Vagina (tissue), 2 donors: ENCODE data around the gene FLNB. TPM values are rescaled to one million over a fixed set of nuclear protein-coding genes. Genes with fewer than 3 reads are reported as not detected.
A peak's percentile ranks its signal among the peaks of the same experiment; 100 is the strongest.

ENCODE experiments used
- DNase-seq, 2 donors: peaks; one replicate each; pipeline ENCODE4 v3.0.0-alpha.2; 2017; ENCODE audit errors: extremely low spot score in 2 of 2
- H3K27ac ChIP-seq: fragments of 200-600 bp; sonication (generic); one replicate; pipeline ENCODE4 v1.5.1; 2019
- H3K27me3 ChIP-seq: fragments of 200-600 bp; sonication (generic); one replicate; pipeline ENCODE4 v1.5.1; 2019
- H3K36me3 ChIP-seq, 2 donors: fragments of 200-600 bp; sonication (generic); one replicate each; pipeline ENCODE4 v1.5.1; 2017 to 2019
- H3K4me1 ChIP-seq: fragments of 200-600 bp; sonication (generic); one replicate; pipeline ENCODE4 v1.5.1; 2019
- H3K4me3 ChIP-seq, 2 donors: fragments of 200-600 bp; sonication (generic); 1 replicate in 1 of 2; 2 replicates in 1 of 2; pipeline ENCODE4 v1.5.1; 2016 to 2019
- H3K9me3 ChIP-seq: fragments of 200-600 bp; sonication (generic); one replicate; pipeline ENCODE4 v1.5.1; 2019
- CTCF ChIP-seq, 3 experiments: fragments of 450-650 bp in 2 of 3; fragments of 200-600 bp in 1 of 3; sonication (generic) in 1 of 3; IDR thresholded peaks; one replicate each; pipeline ENCODE4 v1.5.1; 2017 to 2019; ENCODE audit warnings: antibody characterized with exemption in 3 of 3, mild to moderate bottlenecking in 2 of 3, moderate library complexity in 2 of 3
- POLR2A ChIP-seq, 2 donors: fragments of 450-650 bp; IDR thresholded peaks; one replicate each; pipeline ENCODE4 v1.6.1; 2017; ENCODE audit warnings: antibody characterized with exemption in 2 of 2, mild to moderate bottlenecking in 2 of 2, moderate library complexity in 2 of 2
- POLR2AphosphoS5 ChIP-seq, 2 donors: sonication (generic); formaldehyde crosslinking; IDR thresholded peaks; one replicate each; pipeline ENCODE4 v1.9.0; 2017; ENCODE audit warnings: antibody characterized with exemption in 2 of 2, mild to moderate bottlenecking in 2 of 2, low read depth in 1 of 2; ENCODE audit not compliant: insufficient read depth in 1 of 2
- intact Hi-C: fragments of 100-400 bp; cut with DNase I; formaldehyde crosslinking; loops from one replicate; pipeline ENCODE4 v1.15.1; 2023
- total RNA-seq: library from RNA; depleted of rRNA; stranded (reverse); fragments of >200 nt; gene quantifications from one replicate; pipeline ENCODE4 v1.2.3, GENCODE V29; 2016

The FLNB gene
- total RNA-seq, 1 donor from 2014 or later, result 147 TPM

- Histone ChIP-seq H3K36me3 (peaks cover 0 to 49% of the 10 kb centered on the region in 2 donors), H3K4me1 (peaks cover 14% of the 10 kb centered on the region), H3K27ac (no peak overlapping the region), H3K27me3 (no peaks in the 10 kb centered on the region), H3K4me3 (no peak overlapping the region), H3K9me3 (no peaks in the 10 kb centered on the region)
- TF ChIP-seq CTCF (IDR thresholded peaks at IDR 0.05), result no peak
- no peak for TF ChIP-seq POLR2A (IDR thresholded peaks at IDR 0.05)
- TF ChIP-seq POLR2AphosphoS5 (IDR thresholded peaks at IDR 0.05; ENCODE audit: insufficient read depth in 1 of 2, low read depth in 1 of 2), result no peak
- intact Hi-C loops, result no loop called here
- DNase-seq, result no peak
These were observed 97.8 kb downstream of the FLNB start for GRCh38 chr3:58106061-58106460.

- Histone ChIP-seq H3K36me3 (peaks cover 0 to 49% of the 10 kb centered on the region in 2 donors), H3K27ac (no peak overlapping the region), H3K4me1 (peaks cover 16% of the 10 kb centered on the region), H3K9me3 (no peaks in the 10 kb centered on the region), H3K4me3 (no peak overlapping the region), H3K27me3 (no peaks in the 10 kb centered on the region)
- TF ChIP-seq POLR2A (IDR thresholded peaks at IDR 0.05) (no peak), CTCF (IDR thresholded peaks at IDR 0.05) (no peak), POLR2AphosphoS5 (IDR thresholded peaks at IDR 0.05; ENCODE audit: insufficient read depth in 1 of 2, low read depth in 1 of 2) (no peak)
- intact Hi-C loops, result no loop called here
- DNase-seq, result no peak
These were observed 98.4 kb downstream of the FLNB start for GRCh38 chr3:58106640-58107039.

GRCh38 chr3:58107597-58107996 lies 99.4 kb downstream of the FLNB start:
- TF ChIP-seq CTCF (IDR thresholded peaks at IDR 0.05) (no peak), POLR2AphosphoS5 (IDR thresholded peaks at IDR 0.05; ENCODE audit: insufficient read depth in 1 of 2, low read depth in 1 of 2) (no peak), POLR2A (IDR thresholded peaks at IDR 0.05) (no peak)
- Histone ChIP-seq H3K4me1 (peaks cover 12% of the 10 kb centered on the region), H3K4me3 (no peak overlapping the region), H3K27me3 (no peaks in the 10 kb centered on the region), H3K27ac (no peak overlapping the region), H3K9me3 (no peaks in the 10 kb centered on the region), H3K36me3 (peaks cover 0 to 46% of the 10 kb centered on the region in 2 donors)
- no peak for DNase-seq
- intact Hi-C loops, result no loop called here

GRCh38 chr3:58109752-58110151 lies 101.5 kb downstream of the FLNB start:
- DNase-seq, result no peak
- no peaks in the 10 kb centered on the region for H3K9me3 ChIP-seq
- H3K27ac ChIP-seq, result no peak overlapping the region
- H3K27me3 ChIP-seq, result no peaks in the 10 kb centered on the region
- peaks cover 0 to 49% of the 10 kb centered on the region in 2 donors for H3K36me3 ChIP-seq
- intact Hi-C loops, result no loop called here
- H3K4me1 ChIP-seq, result peaks cover 12% of the 10 kb centered on the region
- H3K4me3 ChIP-seq, result no peak overlapping the region
- TF ChIP-seq POLR2AphosphoS5 (IDR thresholded peaks at IDR 0.05; ENCODE audit: insufficient read depth in 1 of 2, low read depth in 1 of 2) (no peak), CTCF (IDR thresholded peaks at IDR 0.05) (no peak), POLR2A (IDR thresholded peaks at IDR 0.05) (no peak)

GRCh38 chr3:58111513-58112184 lies 103.4 kb downstream of the FLNB start:
- Histone ChIP-seq H3K27ac (peak overlapping the region; percentile 46), H3K36me3 (peaks cover 0 to 44% of the 10 kb centered on the region in 2 donors), H3K4me3 (no peak overlapping the region), H3K9me3 (no peaks in the 10 kb centered on the region), H3K27me3 (no peaks in the 10 kb centered on the region), H3K4me1 (peaks cover 18% of the 10 kb centered on the region)
- DNase-seq, result no peak
- intact Hi-C loops, result no loop called here
- TF ChIP-seq POLR2A (IDR thresholded peaks at IDR 0.05) (no peak), POLR2AphosphoS5 (IDR thresholded peaks at IDR 0.05; ENCODE audit: insufficient read depth in 1 of 2, low read depth in 1 of 2) (peak; percentile 12 to 61)
